Panc1 (cell line): Measurements from ENCODE around the gene FOXJ2. TPM values are rescaled to one million over a fixed set of nuclear protein-coding genes. Genes with fewer than 3 reads are reported as not detected.

Source experiments
- ATAC-seq: fragments of 200-7000 bp; cut with Tn5 transposase; 2 replicates; pipeline ENCODE4 v1.9.1; 2020; ENCODE audit warnings: mild to moderate bottlenecking, moderate library complexity
- BruUV-seq: library from RNA; stranded (reverse); fragments of 400-500 nt; replicated peaks from 2 replicates; lab custom pipeline; 2021; lab: Mats Ljungman, UMichigan
- CTCF ChIA-PET: fragments of 300-600 bp; sonication (Branson Sonifier 250); formaldehyde crosslinking; loops from one replicate; lab custom pipeline; 2022; ENCODE audit warnings: antibody characterized with exemption; lab: Charles Lee
- POLR2A ChIA-PET: fragments of 300-600 bp; sonication (Branson Sonifier 250); formaldehyde crosslinking; loops from one replicate; lab custom pipeline; 2022; ENCODE audit warnings: antibody characterized with exemption; lab: Charles Lee
- DNase-seq: peaks from one replicate; pipeline ENCODE4 v3.0.0-alpha.2; 2010; ENCODE audit warnings: low read depth, low spot score
- H3K27ac ChIP-seq: 2 replicates; pipeline ENCODE4 v1.5.1; 2011; ENCODE audit warnings: mild to moderate bottlenecking, low read length, inconsistent platforms
- H3K27me3 ChIP-seq: fragments of 200-500 bp; sonication (Bioruptor generic); 2 replicates; pipeline ENCODE4 v1.6.0; 2014; ENCODE audit warnings: low read length, inconsistent platforms; ENCODE audit not compliant: control insufficient read depth, insufficient read depth
- H3K36me3 ChIP-seq: fragments of 200-500 bp; sonication (Bioruptor generic); 2 replicates; pipeline ENCODE4 v1.5.1; 2014; ENCODE audit warnings: inconsistent platforms, mild to moderate bottlenecking, low read length, moderate library complexity; ENCODE audit not compliant: control insufficient read depth, insufficient read depth
- H3K4me1 ChIP-seq: 2 replicates; pipeline ENCODE4 v1.5.1; 2011; ENCODE audit warnings: inconsistent platforms, mild to moderate bottlenecking, low read length, moderate library complexity; ENCODE audit not compliant: control insufficient read depth, insufficient read depth
- H3K4me3 ChIP-seq, 2 experiments: 2 replicates each; pipeline ENCODE4 v1.5.1; 2011 to 2012; ENCODE audit warnings: low read depth in 2 of 2, low read length in 2 of 2, mild to moderate bottlenecking in 2 of 2, inconsistent platforms in 1 of 2, moderate library complexity in 1 of 2
- H3K9me3 ChIP-seq: fragments of 200-500 bp; sonication (Bioruptor generic); 2 replicates; pipeline ENCODE4 v1.5.1; 2014; ENCODE audit warnings: low read depth, mild to moderate bottlenecking, inconsistent platforms, low read length, moderate library complexity; ENCODE audit not compliant: control insufficient read depth, insufficient read depth
- CTCF ChIP-seq: fragments of 450-650 bp; IDR thresholded peaks from 2 replicates; pipeline ENCODE4 v1.5.1; 2017; ENCODE audit warnings: mild to moderate bottlenecking
- POLR2AphosphoS5 ChIP-seq: IDR thresholded peaks from 2 replicates; pipeline ENCODE4 v1.6.1; 2012; ENCODE audit warnings: mild to moderate bottlenecking, low read depth, low read length, moderate library complexity
- REST ChIP-seq, 2 experiments: IDR thresholded peaks; 2 replicates each; pipeline ENCODE4 v1.6.1; 2011 to 2012; ENCODE audit warnings: low read depth in 2 of 2, control low read depth in 1 of 2, low read length in 1 of 2, mild to moderate bottlenecking in 1 of 2, moderate library complexity in 1 of 2; ENCODE audit not compliant: insufficient read depth in 1 of 2
- SIN3A ChIP-seq: IDR thresholded peaks from 2 replicates; pipeline ENCODE4 v1.6.1; 2012; ENCODE audit warnings: low read depth, mild to moderate bottlenecking, low read length, moderate library complexity, borderline replicate concordance; ENCODE audit not compliant: insufficient read depth
- TCF7L2 ChIP-seq: IDR thresholded peaks from 2 replicates; pipeline ENCODE4 v1.6.1; 2011; ENCODE audit warnings: mild to moderate bottlenecking, low read depth, low read length, inconsistent platforms
- in situ Hi-C: cut with HindIII; loops from 2 replicates; pipeline ENCODE4 v1.10.0; 2016; ENCODE audit warnings: low sequenced_read_pairs, low pct_unique_long_range_greater_than_20kb
- intact Hi-C: fragments of 100-400 bp; cut with micrococcal nuclease; formaldehyde crosslinking; loops from one replicate; pipeline ENCODE4 v1.10.0; 2022; ENCODE audit not compliant: unreplicated experiment
- total RNA-seq: library from RNA; stranded (reverse); gene quantifications from one replicate; pipeline ENCODE4 v1.2.1, GENCODE V29; 2021; ENCODE audit not compliant: unreplicated experiment

FOXJ2 gene
- total RNA-seq, 1 experiment from 2014 or later: 10.9 TPM

GRCh38 chr12:7985802-7986418 lies 46.6 kb upstream of the FOXJ2 start:
- intact Hi-C loops: no loop called here
- no peak overlapping the region for H3K4me3 ChIP-seq
- no TSS peak for BruUV-seq
- in situ Hi-C loops: no loop called here
- H3K27ac ChIP-seq: no peak overlapping the region
- TF ChIP-seq REST (IDR thresholded peaks at IDR 0.05; ENCODE audit: insufficient read depth in 1 of 2, low read depth in 2 of 2, low read length in 1 of 2) (no peak), CTCF (no peak), POLR2AphosphoS5 (no peak), SIN3A (no peak), TCF7L2 (no peak)
- ChIA-PET CTCF (no interaction called here), POLR2A (interaction anchor here (0.5 kb wide), 1 partner anchor 49 kb away, joined by 4 read pairs; no protein-coding TSS in a partner anchor)
- H3K27me3 ChIP-seq: no peaks in the 10 kb centered on the region
- ATAC-seq: no peak
- DNase-seq: no peak
- H3K9me3 ChIP-seq: no peaks in the 10 kb centered on the region
- H3K4me1 ChIP-seq: no peaks in the 10 kb centered on the region
- no peaks in the 10 kb centered on the region for H3K36me3 ChIP-seq

GRCh38 chr12:7989827-7990491 lies 42.6 kb upstream of the FOXJ2 start:
- no peak for TF ChIP-seq POLR2AphosphoS5
- TF ChIP-seq SIN3A: no peak
- TF ChIP-seq TCF7L2: no peak
- no peak for TF ChIP-seq CTCF
- TF ChIP-seq REST (IDR thresholded peaks at IDR 0.05; ENCODE audit: insufficient read depth in 1 of 2, low read depth in 2 of 2, low read length in 1 of 2): no peak
- H3K27me3 ChIP-seq: no peaks in the 10 kb centered on the region

More at GRCh38 chr12:7989827-7990491, 42.6 kb upstream of the FOXJ2 start:
- Histone ChIP-seq H3K36me3 (no peaks in the 10 kb centered on the region), H3K4me1 (no peaks in the 10 kb centered on the region), H3K9me3 (no peaks in the 10 kb centered on the region), H3K4me3 (no peak overlapping the region), H3K27ac (no peak overlapping the region)
- ChIA-PET POLR2A (no interaction called here), CTCF (no interaction called here)
- intact Hi-C loops: no loop called here
- no peak for ATAC-seq
- no peak for DNase-seq
- BruUV-seq: no TSS peak
- in situ Hi-C loops: no loop called here
